ENCODE measurements around the gene PPP1R8. TPM values are rescaled to one million over a fixed set of nuclear protein-coding genes. Genes with fewer than 3 reads are reported as not detected.

The PPP1R8 gene
- total and polyA plus RNA-seq, 9 of the 15 experiments (the other 6 are each of a cell fraction or from before 2014, with no cell fraction given) = 16.2 to 107 (median 75.3) TPM

- TF ChIP-seq CBFB (CRISPR knock-in tag; IDR thresholded peaks at IDR 0.05) (no peak), ZNF311 (CRISPR knock-in tag; IDR thresholded peaks at IDR 0.05) (no peak), SRSF9 (IDR thresholded peaks at IDR 0.05; ENCODE audit: borderline replicate concordance, low read depth, low read length) (no peak), CBX1 (IDR thresholded peaks at IDR 0.05; ENCODE audit: low read depth) (peak; percentile 62; the same call in 1 of the 2 replicates), XRCC3 (IDR thresholded peaks at IDR 0.05) (no peak), NR1H2 (CRISPR knock-in tag; IDR thresholded peaks at IDR 0.05) (peak; percentile 57; the same call in 1 of the 2 replicates), CHD2 (IDR thresholded peaks at IDR 0.05; ENCODE audit: low read depth, low read length) (no peak), MTA3 (IDR thresholded peaks at IDR 0.05; ENCODE audit: borderline replicate concordance) (peak; percentile 87; the same call in 1 of the 2 replicates), SIN3B (IDR thresholded peaks at IDR 0.05; ENCODE audit: low read depth) (peak; percentile 83; the same call in 1 of the 2 replicates), CGGBP1 (CRISPR knock-in tag; IDR thresholded peaks at IDR 0.05) (peak; percentile 79; the same call in 1 of the 2 replicates), SRSF3 (IDR thresholded peaks at IDR 0.05; ENCODE audit: insufficient read depth, low read length) (no peak), ETV1 (tag; conservative IDR thresholded peaks at IDR 0.05; ENCODE audit: low read depth) (no peak), NFXL1 (CRISPR knock-in tag; IDR thresholded peaks at IDR 0.05) (no peak), ZNF778 (CRISPR knock-in tag; IDR thresholded peaks at IDR 0.05) (no peak), KLF1 (tag; IDR thresholded peaks at IDR 0.05) (no peak), SMARCB1 (IDR thresholded peaks at IDR 0.05; ENCODE audit: insufficient read length, low read depth) (no peak), ZSCAN29 (IDR thresholded peaks at IDR 0.05) (no peak), ZNF561 (CRISPR knock-in tag; conservative IDR thresholded peaks at IDR 0.05) (no peak), BRD9 (IDR thresholded peaks at IDR 0.05; ENCODE audit: low read depth, partially characterized antibody) (peak; percentile 3), NCOA4 (IDR thresholded peaks at IDR 0.05; ENCODE audit: partially characterized antibody) (no peak), TEAD1 (CRISPR knock-in tag; IDR thresholded peaks at IDR 0.05) (0 out of 4 replicates have a peak, but pooled peaks of 1 of the 2 experiments have one; percentile 2), CCNT2 (IDR thresholded peaks at IDR 0.05; ENCODE audit: borderline replicate concordance, extremely low read depth, insufficient read length, low read depth, low read length) (peak; percentile 75), ZBTB11 (CRISPR knock-in tag; IDR thresholded peaks at IDR 0.05) (peak in 1 of 3 experiments; percentile 68; a peak in 2 of 6 replicates)
- TF ChIP-seq, protein P1, sequence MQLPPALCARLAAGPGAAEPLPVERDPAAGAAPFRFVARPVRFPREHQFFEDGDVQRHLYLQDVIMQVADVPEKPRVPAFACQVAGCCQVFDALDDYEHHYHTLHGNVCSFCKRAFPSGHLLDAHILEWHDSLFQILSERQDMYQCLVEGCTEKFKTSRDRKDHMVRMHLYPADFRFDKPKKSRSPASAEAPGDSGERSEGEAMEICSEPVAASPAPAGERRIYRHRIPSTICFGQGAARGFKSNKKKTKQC (CRISPR knock-in tag; IDR thresholded peaks at IDR 0.05) = 0 out of 2 replicates have a peak, but pooled peaks have one; percentile 43
Measured at GRCh38 chr1:27830621-27831440, at the start of gene PPP1R8 (continued).

All from K562 (cell line).